Brain microvascular endothelial cell (primary cell): ENCODE measurements around the gene WDR62.

Experiments used
- DNase-seq: peaks from one replicate; pipeline ENCODE4 v3.0.0-alpha.2; 2020
- H3K27ac ChIP-seq: fragments of 250-450 bp; sonication (Bioruptor Pico); 2 replicates; pipeline ENCODE4 v1.5.1; 2020; ENCODE audit warnings: mild to moderate bottlenecking, moderate library complexity
- H3K27me3 ChIP-seq: fragments of 250-450 bp; sonication (Bioruptor Pico); replicated peaks from 2 replicates; pipeline ENCODE4 v1.5.1; 2020; ENCODE audit warnings: mild to moderate bottlenecking
- H3K36me3 ChIP-seq: fragments of 250-450 bp; sonication (Bioruptor Pico); replicated peaks from 2 replicates; pipeline ENCODE4 v1.5.1; 2020; ENCODE audit warnings: mild to moderate bottlenecking
- H3K4me3 ChIP-seq: 2 replicates; pipeline ENCODE4 v1.5.1; 2011; ENCODE audit warnings: low read depth, mild to moderate bottlenecking, control low read depth, low read length, moderate library complexity
- CTCF ChIP-seq: IDR thresholded peaks from 2 replicates; pipeline ENCODE4 v1.5.1; 2011; ENCODE audit warnings: low read depth, mild to moderate bottlenecking, moderate library complexity, low read length, control low read depth, inconsistent platforms; ENCODE audit errors: missing control alignments
- in situ Hi-C: cut with HindIII; loops from 2 replicates; pipeline ENCODE4 v1.10.0; 2017; ENCODE audit warnings: low sequenced_read_pairs, low pct_ligation_motif_present

Gene WDR62

GRCh38 chr19:36090910-36091695 lies 36.4 kb downstream of the WDR62 start:
- Histone ChIP-seq H3K4me3 (no peak overlapping the region), H3K27me3 (no peaks in the 10 kb centered on the region), H3K36me3 (no peaks in the 10 kb centered on the region), H3K27ac (no peak overlapping the region)
- TF ChIP-seq CTCF: no peak
- in situ Hi-C loops: no loop called here
- no peak for DNase-seq

- TF ChIP-seq CTCF: no peak
- Histone ChIP-seq H3K27me3 (no peaks in the 10 kb centered on the region), H3K36me3 (no peaks in the 10 kb centered on the region), H3K4me3 (no peak overlapping the region), H3K27ac (no peak overlapping the region)
- DNase-seq: no peak
- in situ Hi-C loops: no loop called here
Observed at GRCh38 chr19:36092566-36092965, 37.9 kb downstream of the WDR62 start.

GRCh38 chr19:36093146-36093662 lies 38.5 kb downstream of the WDR62 start:
- Histone ChIP-seq H3K27me3 (no peaks in the 10 kb centered on the region), H3K27ac (no peak overlapping the region), H3K36me3 (no peaks in the 10 kb centered on the region), H3K4me3 (no peak overlapping the region)
- no peak for DNase-seq
- in situ Hi-C loops: no loop called here
- TF ChIP-seq CTCF: no peak

GRCh38 chr19:36093687-36094086 lies 39.0 kb downstream of the WDR62 start:
- in situ Hi-C loops: no loop called here

GRCh38 chr19:36097036-36097435 lies 42.3 kb downstream of the WDR62 start:
- in situ Hi-C loops: no loop called here
- no peaks in the 10 kb centered on the region for H3K36me3 ChIP-seq
- no peak overlapping the region for H3K27ac ChIP-seq
- DNase-seq: no peak
- H3K27me3 ChIP-seq: no peaks in the 10 kb centered on the region
- no peak for TF ChIP-seq CTCF
- H3K4me3 ChIP-seq: no peak overlapping the region

More at GRCh38 chr19:36093687-36094086, 39.0 kb downstream of the WDR62 start:
- H3K4me3 ChIP-seq: no peak overlapping the region
- no peak overlapping the region for H3K27ac ChIP-seq
- no peak for TF ChIP-seq CTCF
- DNase-seq: no peak
- no peaks in the 10 kb centered on the region for H3K36me3 ChIP-seq
- no peaks in the 10 kb centered on the region for H3K27me3 ChIP-seq
